Uterus (tissue), 4 donors: ENCODE data around the gene DLG1. TPM values are rescaled to one million over a fixed set of nuclear protein-coding genes. Genes with fewer than 3 reads are reported as not detected.

Experiments
- DNase-seq, 2 donors: peaks; one replicate each; pipeline ENCODE4 v3.0.0-alpha.2; 2019 to 2020
- H3K27ac ChIP-seq, 2 donors: fragments of 200-600 bp; sonication (generic); 1 replicate in 1 of 2; 2 replicates in 1 of 2; pipeline ENCODE4 v1.5.1; 2016 to 2018
- H3K27me3 ChIP-seq, 2 donors: fragments of 200-600 bp; sonication (generic); one replicate each; pipeline ENCODE4 v1.5.1; 2018 to 2019; ENCODE audit warnings: control low read depth in 1 of 2
- H3K36me3 ChIP-seq, 2 donors: fragments of 200-600 bp; sonication (generic); one replicate each; pipeline ENCODE4 v1.5.1; 2019; ENCODE audit warnings: control low read depth in 1 of 2
- H3K4me1 ChIP-seq, 2 donors: fragments of 200-600 bp; sonication (generic); one replicate each; pipeline ENCODE4 v1.5.1; 2018 to 2019; ENCODE audit warnings: control low read depth in 1 of 2
- H3K4me3 ChIP-seq, 2 donors: fragments of 200-600 bp; sonication (generic); 1 replicate in 1 of 2; 2 replicates in 1 of 2; pipeline ENCODE4 v1.5.1; 2018 to 2019; ENCODE audit warnings: mild to moderate bottlenecking in 1 of 2
- H3K9me3 ChIP-seq, 2 donors: fragments of 200-600 bp; sonication (generic); one replicate each; pipeline ENCODE4 v1.5.1; 2019; ENCODE audit warnings: control low read depth in 1 of 2
- POLR2A ChIP-seq, 2 donors: fragments of 450-650 bp; IDR thresholded peaks; one replicate each; pipeline ENCODE4 v1.6.1; 2016; ENCODE audit warnings: antibody characterized with exemption in 2 of 2, mild to moderate bottlenecking in 1 of 2, moderate library complexity in 1 of 2
- intact Hi-C: fragments of 100-400 bp; cut with DNase I; formaldehyde crosslinking; loops from one replicate; pipeline ENCODE4 v1.15.1; 2023; ENCODE audit warnings: low total_unique reads
- total RNA-seq, 4 donors: library from RNA; depleted of rRNA in 3 of 4; stranded (reverse); fragments of >200 nt in 3 of 4; gene quantifications; one replicate each; pipeline versions ENCODE4 v1.1.0 to v1.2.4, GENCODE V29; 2014 to 2023
- TF ChIP-seq, protein P1 (sequence below), 4 experiments: fragments of 200-600 bp in 2 of 4; fragments of 450-650 bp in 2 of 4; sonication (generic) in 2 of 4; IDR thresholded peaks; one replicate each; pipeline ENCODE4 v1.5.1; 2016 to 2019; ENCODE audit warnings: antibody characterized with exemption in 4 of 4, mild to moderate bottlenecking in 2 of 4, moderate library complexity in 1 of 4
- donor health status: DM: yes; HTN: yes; CAD: no.

Gene DLG1
- total RNA-seq, 4 donors from 2014 or later: 24.1 to 139 (median 82.9) TPM

DNA sequence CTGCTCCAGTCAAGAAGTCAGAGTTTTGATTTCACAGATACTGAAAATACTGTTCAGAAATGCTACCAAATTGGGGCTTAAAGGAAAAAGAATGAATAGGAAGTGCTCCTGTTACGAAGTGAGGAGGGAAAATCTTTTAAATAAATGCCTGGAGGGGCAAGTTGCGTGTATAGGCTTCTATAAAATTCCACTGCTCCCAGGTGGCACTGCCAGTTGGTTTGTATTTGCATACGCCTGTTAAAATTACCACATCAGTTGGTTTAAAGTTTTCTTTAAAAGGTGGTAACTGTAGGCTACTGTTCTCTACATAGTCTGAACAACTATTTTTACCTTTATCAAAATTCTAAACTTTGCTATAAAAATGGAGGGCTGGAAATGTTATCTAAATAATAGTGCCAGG, 123.5 kb downstream of the DLG1 start:
- no peaks in the 10 kb centered on the region for H3K4me1 ChIP-seq
- no peaks in the 10 kb centered on the region for H3K9me3 ChIP-seq
- no peaks in the 10 kb centered on the region for H3K36me3 ChIP-seq
- H3K27ac ChIP-seq: no peak overlapping the region
- no peak for DNase-seq
- no peak overlapping the region for H3K4me3 ChIP-seq
- intact Hi-C loops: no loop called here
- no peak for TF ChIP-seq POLR2A (IDR thresholded peaks at IDR 0.05)
- TF ChIP-seq, protein P1, sequence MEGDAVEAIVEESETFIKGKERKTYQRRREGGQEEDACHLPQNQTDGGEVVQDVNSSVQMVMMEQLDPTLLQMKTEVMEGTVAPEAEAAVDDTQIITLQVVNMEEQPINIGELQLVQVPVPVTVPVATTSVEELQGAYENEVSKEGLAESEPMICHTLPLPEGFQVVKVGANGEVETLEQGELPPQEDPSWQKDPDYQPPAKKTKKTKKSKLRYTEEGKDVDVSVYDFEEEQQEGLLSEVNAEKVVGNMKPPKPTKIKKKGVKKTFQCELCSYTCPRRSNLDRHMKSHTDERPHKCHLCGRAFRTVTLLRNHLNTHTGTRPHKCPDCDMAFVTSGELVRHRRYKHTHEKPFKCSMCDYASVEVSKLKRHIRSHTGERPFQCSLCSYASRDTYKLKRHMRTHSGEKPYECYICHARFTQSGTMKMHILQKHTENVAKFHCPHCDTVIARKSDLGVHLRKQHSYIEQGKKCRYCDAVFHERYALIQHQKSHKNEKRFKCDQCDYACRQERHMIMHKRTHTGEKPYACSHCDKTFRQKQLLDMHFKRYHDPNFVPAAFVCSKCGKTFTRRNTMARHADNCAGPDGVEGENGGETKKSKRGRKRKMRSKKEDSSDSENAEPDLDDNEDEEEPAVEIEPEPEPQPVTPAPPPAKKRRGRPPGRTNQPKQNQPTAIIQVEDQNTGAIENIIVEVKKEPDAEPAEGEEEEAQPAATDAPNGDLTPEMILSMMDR (IDR thresholded peaks at IDR 0.05): no peak
- H3K27me3 ChIP-seq: no peaks in the 10 kb centered on the region

DNA sequence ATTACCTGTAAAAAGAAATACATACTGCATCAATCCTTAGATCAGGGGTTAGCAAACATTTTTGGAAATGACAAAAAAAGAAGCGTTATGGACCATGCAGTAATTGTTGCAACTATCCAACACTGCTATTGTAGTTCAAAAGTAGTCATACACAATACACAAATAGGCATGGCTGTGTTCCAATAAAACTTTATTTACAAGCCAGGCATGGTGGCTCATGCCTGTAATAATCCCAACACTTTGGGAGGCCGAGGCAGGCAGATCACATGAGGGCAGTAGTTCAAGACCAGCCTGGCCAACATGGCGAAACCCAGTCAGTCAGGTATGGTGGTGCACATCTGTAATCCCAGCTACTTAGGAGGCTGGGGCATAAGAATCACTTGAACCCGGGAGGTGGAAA, 124.8 kb downstream of the DLG1 start:
- intact Hi-C loops: no loop called here
- no peak overlapping the region for H3K27ac ChIP-seq
- no peaks in the 10 kb centered on the region for H3K27me3 ChIP-seq
- TF ChIP-seq POLR2A (IDR thresholded peaks at IDR 0.05): no peak
- TF ChIP-seq, protein P1 (IDR thresholded peaks at IDR 0.05): no peak
- H3K4me3 ChIP-seq: no peak overlapping the region
- H3K4me1 ChIP-seq: no peaks in the 10 kb centered on the region
- H3K36me3 ChIP-seq: no peaks in the 10 kb centered on the region
- H3K9me3 ChIP-seq: no peaks in the 10 kb centered on the region
- no peak for DNase-seq

DNA sequence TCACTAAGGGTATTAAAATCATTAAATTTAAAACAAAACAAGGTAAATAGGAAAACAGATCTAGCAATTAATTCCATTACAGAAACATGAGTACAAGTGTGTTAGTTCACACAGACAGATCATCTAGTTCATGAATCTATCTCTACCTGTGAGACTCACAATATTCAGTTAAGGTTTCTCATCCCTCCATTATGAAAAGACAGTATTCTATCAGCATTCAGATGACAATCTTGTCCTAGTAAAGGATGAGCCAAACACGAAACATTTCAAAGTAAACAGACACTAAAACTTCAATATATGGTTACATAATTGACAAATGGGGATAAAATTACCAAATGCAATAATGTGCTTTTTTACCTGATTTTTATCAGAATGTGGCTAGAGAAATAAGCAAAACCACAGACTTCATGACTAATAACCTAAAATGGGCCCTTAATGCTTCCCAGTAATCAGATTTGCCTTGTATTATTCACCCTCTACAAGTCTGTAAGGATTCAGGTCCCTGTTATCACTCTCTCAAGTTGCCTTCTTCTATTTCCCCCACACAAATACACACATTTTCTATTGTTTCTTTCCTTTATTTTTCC, 126.8 kb downstream of the DLG1 start:
- H3K27ac ChIP-seq: no peak overlapping the region
- no peaks in the 10 kb centered on the region for H3K36me3 ChIP-seq
- H3K4me3 ChIP-seq: no peak overlapping the region
- H3K9me3 ChIP-seq: no peaks in the 10 kb centered on the region
- intact Hi-C loops: no loop called here
- no peak for TF ChIP-seq POLR2A (IDR thresholded peaks at IDR 0.05)
- TF ChIP-seq, protein P1 (IDR thresholded peaks at IDR 0.05): no peak
- no peaks in the 10 kb centered on the region for H3K27me3 ChIP-seq
- no peak for DNase-seq
- H3K4me1 ChIP-seq: no peaks in the 10 kb centered on the region

DNA sequence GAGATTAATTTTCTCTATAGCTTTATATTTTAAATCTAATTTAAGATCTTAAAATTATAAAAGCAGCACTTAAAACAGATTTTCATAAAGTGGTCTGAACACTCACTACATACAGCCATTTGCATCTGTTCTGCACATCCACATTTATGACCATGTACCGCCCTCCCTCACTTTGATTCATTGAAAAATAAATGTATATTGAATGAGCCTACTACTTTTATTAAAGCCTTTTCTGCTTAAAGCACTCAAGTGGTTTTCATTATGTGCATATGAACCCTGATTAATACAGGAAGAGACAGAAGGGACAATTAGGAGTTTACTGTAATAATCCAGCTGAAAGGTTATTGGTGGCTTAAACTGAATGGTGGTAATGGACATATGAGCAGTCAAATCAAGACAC, 129.4 kb downstream of the DLG1 start:
- Histone ChIP-seq H3K4me1 (no peaks in the 10 kb centered on the region), H3K36me3 (no peaks in the 10 kb centered on the region), H3K27me3 (no peaks in the 10 kb centered on the region), H3K4me3 (no peak overlapping the region), H3K27ac (no peak overlapping the region), H3K9me3 (no peaks in the 10 kb centered on the region)
- no peak for TF ChIP-seq POLR2A (IDR thresholded peaks at IDR 0.05)
- TF ChIP-seq, protein P1 (IDR thresholded peaks at IDR 0.05): no peak
- no peak for DNase-seq
- intact Hi-C loops: no loop called here

DNA sequence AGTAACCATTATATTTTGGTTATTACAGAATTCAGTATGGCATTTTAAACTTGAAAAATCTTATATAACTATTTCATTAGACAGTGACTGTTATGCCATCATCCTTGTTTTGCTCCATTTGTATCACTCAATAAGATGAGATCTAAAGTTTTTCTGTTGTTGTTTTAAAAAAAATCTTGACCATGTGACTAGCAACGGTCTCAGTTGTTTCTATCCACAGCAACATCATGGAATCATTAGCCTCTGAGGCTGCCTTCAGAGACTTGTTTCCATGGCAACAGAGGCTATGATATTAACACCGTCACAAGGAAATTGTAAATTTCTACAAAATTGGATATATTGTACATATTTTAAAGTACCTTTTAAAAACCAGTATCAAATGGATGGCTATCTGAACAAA, 129.8 kb downstream of the DLG1 start:
- Histone ChIP-seq H3K4me1 (no peaks in the 10 kb centered on the region), H3K27ac (no peak overlapping the region), H3K27me3 (no peaks in the 10 kb centered on the region), H3K4me3 (no peak overlapping the region), H3K36me3 (no peaks in the 10 kb centered on the region), H3K9me3 (no peaks in the 10 kb centered on the region)
- DNase-seq: no peak
- intact Hi-C loops: no loop called here
- TF ChIP-seq, protein P1 (IDR thresholded peaks at IDR 0.05): no peak
- no peak for TF ChIP-seq POLR2A (IDR thresholded peaks at IDR 0.05)
